ENCODE measurements around the gene GALNT14.

- TF ChIP-seq, protein P1, sequence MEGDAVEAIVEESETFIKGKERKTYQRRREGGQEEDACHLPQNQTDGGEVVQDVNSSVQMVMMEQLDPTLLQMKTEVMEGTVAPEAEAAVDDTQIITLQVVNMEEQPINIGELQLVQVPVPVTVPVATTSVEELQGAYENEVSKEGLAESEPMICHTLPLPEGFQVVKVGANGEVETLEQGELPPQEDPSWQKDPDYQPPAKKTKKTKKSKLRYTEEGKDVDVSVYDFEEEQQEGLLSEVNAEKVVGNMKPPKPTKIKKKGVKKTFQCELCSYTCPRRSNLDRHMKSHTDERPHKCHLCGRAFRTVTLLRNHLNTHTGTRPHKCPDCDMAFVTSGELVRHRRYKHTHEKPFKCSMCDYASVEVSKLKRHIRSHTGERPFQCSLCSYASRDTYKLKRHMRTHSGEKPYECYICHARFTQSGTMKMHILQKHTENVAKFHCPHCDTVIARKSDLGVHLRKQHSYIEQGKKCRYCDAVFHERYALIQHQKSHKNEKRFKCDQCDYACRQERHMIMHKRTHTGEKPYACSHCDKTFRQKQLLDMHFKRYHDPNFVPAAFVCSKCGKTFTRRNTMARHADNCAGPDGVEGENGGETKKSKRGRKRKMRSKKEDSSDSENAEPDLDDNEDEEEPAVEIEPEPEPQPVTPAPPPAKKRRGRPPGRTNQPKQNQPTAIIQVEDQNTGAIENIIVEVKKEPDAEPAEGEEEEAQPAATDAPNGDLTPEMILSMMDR (IDR thresholded peaks at IDR 0.05; ENCODE audit: insufficient read depth, low read depth, low read length), result no peak
- TF ChIP-seq EZH2 (IDR thresholded peaks at IDR 0.05; ENCODE audit: insufficient read depth, low read length), result no peak
Measured at GRCh38 chr2:30965022-30965531, 173.2 kb downstream of the GALNT14 start.
